Activated CD4-positive, alpha-beta T cell treated with anti-CD3 and anti-CD28 coated beads, Interleukin-2, amount 10 ng/mL, durations not matched to agents 24 days and 14 days (primary cell): ENCODE results near the gene IDH3B. TPM values are rescaled to one million over a fixed set of nuclear protein-coding genes. Genes with fewer than 3 reads are reported as not detected.

Experiments
- DNase-seq: peaks from one replicate; pipeline ENCODE4 v3.0.0; 2022
- H3K27ac Mint-ChIP-seq: one replicate; pipeline ENCODE4 v1.8.0; 2022; ENCODE audit warnings: mild to moderate bottlenecking, mixed read lengths
- H3K27me3 Mint-ChIP-seq: one replicate; pipeline ENCODE4 v1.8.0; 2022; ENCODE audit warnings: mixed read lengths
- H3K36me3 Mint-ChIP-seq: one replicate; pipeline ENCODE4 v1.8.0; 2022; ENCODE audit warnings: low read depth, mild to moderate bottlenecking, mixed read lengths
- H3K4me1 Mint-ChIP-seq: one replicate; pipeline ENCODE4 v1.8.0; 2021; ENCODE audit warnings: mixed read lengths
- H3K4me3 Mint-ChIP-seq: one replicate; pipeline ENCODE4 v1.8.0; 2022; ENCODE audit warnings: mild to moderate bottlenecking, moderate library complexity, mixed read lengths
- H3K9me3 Mint-ChIP-seq: one replicate; pipeline ENCODE4 v1.8.0; 2021; ENCODE audit warnings: mixed read lengths
- intact Hi-C: fragments of 100-400 bp; cut with micrococcal nuclease; formaldehyde crosslinking; loops from one replicate; pipeline ENCODE4 v1.15.1; 2023
- total RNA-seq: library from RNA; stranded (reverse); gene quantifications from 2 replicates; pipeline ENCODE4 v1.2.3, GENCODE V29; 2022

Gene IDH3B
- total RNA-seq, 1 donor from 2014 or later = 127 TPM

DNA sequence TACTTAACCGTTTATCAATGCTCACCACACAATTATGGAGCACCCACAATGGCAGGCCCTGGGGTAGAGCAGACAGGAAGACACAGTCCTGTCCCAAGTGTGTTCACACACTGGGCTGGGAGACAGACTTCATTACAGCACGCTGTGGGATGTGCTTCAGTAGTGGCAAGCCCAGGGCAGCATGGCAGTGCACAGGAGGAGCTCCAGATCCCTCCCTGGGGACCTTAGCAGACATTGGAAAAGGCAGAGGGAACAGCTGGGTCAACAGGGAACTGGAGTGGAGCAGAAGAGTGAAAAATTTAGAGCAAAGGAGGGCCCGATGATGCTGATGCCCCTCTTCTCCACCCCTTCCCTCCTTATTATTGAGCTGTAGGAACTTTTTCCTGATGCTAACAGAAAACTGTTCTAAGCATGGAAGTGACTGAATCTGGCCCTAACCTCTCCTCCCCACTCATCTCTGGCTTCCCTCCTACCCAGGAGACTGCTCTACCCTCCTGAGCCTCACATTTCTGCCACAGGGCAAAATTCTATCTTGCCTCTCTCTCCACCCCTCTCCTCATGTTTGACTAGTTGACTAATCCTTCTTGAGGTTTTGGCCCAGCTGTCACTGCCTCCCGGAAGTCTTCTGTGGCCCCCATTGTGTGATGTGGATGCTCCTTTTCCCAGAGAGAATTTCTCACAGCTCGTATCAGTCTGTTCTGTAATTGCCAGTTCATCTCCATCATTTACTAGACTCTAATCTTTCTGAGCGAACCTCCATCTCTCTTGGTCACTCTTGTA, 52.9 kb downstream of the IDH3B start:
- H3K27ac Mint-ChIP-seq = no peak overlapping the region
- DNase-seq = no peak

DNA sequence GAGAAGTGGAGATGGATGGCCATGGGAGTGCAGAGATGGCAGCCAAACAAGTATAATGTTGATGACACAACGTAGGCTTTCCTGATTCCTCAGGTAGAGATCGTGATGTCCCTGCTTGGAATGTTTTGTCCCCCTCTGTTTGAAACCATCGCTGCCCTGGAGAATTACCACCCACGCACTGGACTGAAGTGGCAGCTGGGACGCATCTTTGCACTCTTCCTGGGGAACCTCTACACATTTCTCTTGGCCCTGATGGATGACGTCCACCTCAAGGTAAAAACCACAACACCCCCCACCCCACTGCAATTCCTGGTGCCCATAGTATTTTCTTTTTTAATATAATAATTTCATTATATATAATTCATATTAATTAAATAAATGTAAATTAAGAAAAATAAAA, 53.7 kb downstream of the IDH3B start:
- peaks cover under 1% of the 10 kb centered on the region for H3K9me3 Mint-ChIP-seq
- peaks cover 14% of the 10 kb centered on the region for H3K27me3 Mint-ChIP-seq
- peaks cover 2% of the 10 kb centered on the region for H3K36me3 Mint-ChIP-seq
- H3K27ac Mint-ChIP-seq = no peak overlapping the region
- H3K4me1 Mint-ChIP-seq = no peaks in the 10 kb centered on the region
- DNase-seq = no peak
- intact Hi-C loops = no loop called here
- H3K4me3 Mint-ChIP-seq = no peak overlapping the region

More for the DNA sequence above, 52.9 kb downstream of the IDH3B start:
- intact Hi-C loops = no loop called here
- Mint-ChIP-seq H3K4me3 (no peak overlapping the region), H3K36me3 (peaks cover 2% of the 10 kb centered on the region), H3K9me3 (no peaks in the 10 kb centered on the region), H3K4me1 (no peaks in the 10 kb centered on the region), H3K27me3 (peaks cover 17% of the 10 kb centered on the region)

Other genes starting within 250 kb of the IDH3B start
- gene SNRPB, start 193.4 kb downstream of the IDH3B start, total RNA-seq = 567 and 568 TPM in 2 replicates
- 18.9 and 21.4 TPM in 2 replicates for gene ZNF343, start 155.3 kb downstream of the IDH3B start, total RNA-seq
- gene TMC2, start 127.6 kb downstream of the IDH3B start, total RNA-seq = not detected in 2 replicates
- 884 and 899 TPM in 2 replicates for gene NOP56, start 11.6 kb downstream of the IDH3B start, total RNA-seq
- gene EBF4, start 28.6 kb upstream of the IDH3B start, total RNA-seq = 7.3 and 7.6 TPM in 2 replicates
- gene CPXM1, start 136.4 kb upstream of the IDH3B start, total RNA-seq = 0.14 and 0.38 TPM in 2 replicates
- not detected in 2 replicates for gene C20orf141, start 150.8 kb upstream of the IDH3B start, total RNA-seq
- not detected in 2 replicates for gene TMEM239, start 152.1 kb upstream of the IDH3B start, total RNA-seq
- 23.4 and 26.1 TPM in 2 replicates for gene PCED1A, start 176.4 kb upstream of the IDH3B start, total RNA-seq
- gene VPS16, start 176.5 kb upstream of the IDH3B start, total RNA-seq = 44.3 and 44.9 TPM in 2 replicates
- 66.5 and 71.5 TPM in 2 replicates for gene PTPRA, start 209.3 kb upstream of the IDH3B start, total RNA-seq